Activated effector memory CD4-positive, alpha-beta T cell treated with anti-CD3 and anti-CD28 coated beads, Interleukin-2, amount 50 U/mL, for 16 hours (primary cell): Measurements from ENCODE around the gene TREM1.
A peak's percentile ranks its signal among the peaks of the same experiment; 100 is the strongest.

Source experiments
- DNase-seq: peaks from one replicate; pipeline ENCODE4 v3.0.0-alpha.2; 2020

Gene TREM1

DNA sequence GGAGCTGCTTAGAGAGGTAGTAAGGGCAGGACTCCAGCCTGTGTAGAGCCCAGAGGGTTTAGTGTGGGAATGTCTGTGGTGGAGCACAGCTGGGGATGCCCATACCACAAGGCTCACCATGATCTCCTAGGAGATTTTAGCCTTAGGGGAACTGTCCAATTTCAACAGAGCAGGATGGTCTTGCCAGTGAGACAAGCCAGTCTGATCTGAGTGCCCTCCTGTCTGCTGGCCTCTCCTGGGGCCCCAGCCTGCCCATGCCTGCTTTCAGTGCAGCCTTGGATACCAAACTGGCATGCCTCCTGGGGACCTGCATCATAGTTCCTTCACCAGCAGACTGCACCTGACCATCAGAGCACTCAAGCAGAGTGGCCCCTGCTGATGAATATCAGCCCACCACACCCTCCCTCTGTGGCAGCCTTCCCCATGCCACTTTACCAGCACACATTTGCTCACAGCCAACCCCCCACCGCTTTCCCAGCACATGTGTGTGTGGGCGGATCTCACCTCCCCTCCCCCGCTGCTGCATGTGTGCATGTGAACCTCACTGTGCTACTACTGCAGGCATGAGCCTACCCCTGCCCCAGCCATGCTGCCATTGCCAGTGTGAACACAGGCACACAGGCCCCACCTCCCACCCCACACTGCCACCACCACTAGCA, 7.9 kb upstream of the TREM1 start:
- DNase-seq = no peak

DNA sequence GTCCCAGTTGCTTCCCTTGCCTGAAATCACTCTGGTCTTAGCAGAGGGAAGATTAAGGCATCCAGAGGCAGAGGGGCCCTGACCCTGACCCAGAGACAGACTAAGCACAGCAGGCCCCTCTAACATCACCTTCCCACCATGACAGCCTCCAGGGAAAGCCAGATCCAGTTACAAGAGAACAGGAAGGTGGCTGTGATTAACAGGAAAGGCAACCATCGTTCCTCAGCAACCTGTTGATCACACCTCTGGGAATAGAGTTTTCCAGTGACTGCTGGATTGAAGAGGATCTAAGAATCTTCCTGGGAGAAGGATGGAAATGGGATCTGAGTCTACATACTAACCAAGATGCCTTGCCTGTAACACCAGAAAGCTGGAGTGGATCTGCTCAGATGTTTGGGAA, 5.2 kb upstream of the TREM1 start:
- DNase-seq = no peak

DNA sequence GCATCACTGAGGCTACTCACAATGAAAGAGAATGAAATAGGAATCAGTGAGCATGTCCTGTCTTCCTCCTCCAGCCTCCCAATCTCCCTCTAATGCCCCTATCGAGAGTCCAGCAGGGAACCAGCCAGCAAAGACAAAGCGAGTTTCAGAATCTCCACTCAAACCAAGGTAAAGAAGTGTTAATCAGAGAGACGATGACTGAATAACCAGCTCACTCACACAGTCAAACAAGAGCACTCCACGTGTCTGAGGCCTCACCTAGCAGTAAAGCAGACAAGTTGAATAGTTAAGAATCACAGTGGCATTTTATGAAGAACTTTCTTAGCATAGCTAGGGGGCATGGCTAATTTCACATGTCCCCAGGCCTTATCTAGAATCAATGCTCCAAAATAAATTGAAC, 3.3 kb upstream of the TREM1 start:
- DNase-seq = no peak

DNA sequence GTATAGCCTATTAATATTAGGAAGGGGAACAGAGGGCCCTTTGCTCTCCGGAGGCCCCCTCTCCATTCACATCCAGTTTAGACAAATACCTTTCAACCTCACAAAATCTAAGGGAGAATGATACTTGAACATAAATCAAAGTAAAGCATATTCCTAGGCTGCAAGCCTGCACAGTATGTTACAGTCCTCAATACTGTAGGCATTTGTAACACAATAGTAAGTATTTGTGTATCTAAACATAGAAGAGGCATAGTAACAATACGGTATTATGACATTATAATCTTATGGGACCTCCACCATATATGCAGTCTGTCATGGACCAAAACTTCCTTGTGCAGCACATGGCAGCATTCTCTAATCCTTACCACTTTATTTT, 2.3 kb upstream of the TREM1 start:
- DNase-seq = no peak

DNA sequence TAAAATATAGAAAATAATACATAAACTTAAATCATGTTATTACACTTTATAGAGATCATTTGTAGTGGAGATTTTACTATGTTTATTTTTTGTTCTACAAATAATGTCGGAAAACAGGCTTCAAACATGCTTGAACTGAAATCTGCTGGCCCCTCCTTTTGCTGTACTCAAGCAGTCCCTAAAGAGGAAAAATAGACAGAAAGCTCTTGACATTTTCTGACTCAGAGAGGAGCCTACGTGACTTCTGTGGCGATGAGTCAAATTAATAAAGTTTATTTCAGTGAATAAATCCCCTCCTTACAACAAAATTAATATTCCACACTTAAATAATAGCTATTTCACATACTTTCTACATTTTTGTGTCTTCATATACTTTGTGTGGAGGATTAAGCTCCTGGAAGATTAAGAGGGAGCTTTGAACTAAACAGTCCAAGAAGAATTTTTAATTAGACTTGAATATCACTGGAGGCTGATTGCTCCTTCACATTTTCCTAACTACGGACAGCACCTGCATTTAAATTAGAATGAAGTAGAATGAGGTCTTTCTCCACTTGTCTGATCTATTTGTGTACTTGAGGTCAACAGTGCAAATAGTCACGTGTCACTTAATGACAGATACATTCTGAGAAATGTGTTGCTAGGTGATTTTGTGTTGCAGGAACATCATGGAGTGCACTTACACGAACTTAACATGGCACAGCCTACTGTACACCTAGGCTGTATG, 1.7 kb upstream of the TREM1 start:
- DNase-seq = no peak

DNA sequence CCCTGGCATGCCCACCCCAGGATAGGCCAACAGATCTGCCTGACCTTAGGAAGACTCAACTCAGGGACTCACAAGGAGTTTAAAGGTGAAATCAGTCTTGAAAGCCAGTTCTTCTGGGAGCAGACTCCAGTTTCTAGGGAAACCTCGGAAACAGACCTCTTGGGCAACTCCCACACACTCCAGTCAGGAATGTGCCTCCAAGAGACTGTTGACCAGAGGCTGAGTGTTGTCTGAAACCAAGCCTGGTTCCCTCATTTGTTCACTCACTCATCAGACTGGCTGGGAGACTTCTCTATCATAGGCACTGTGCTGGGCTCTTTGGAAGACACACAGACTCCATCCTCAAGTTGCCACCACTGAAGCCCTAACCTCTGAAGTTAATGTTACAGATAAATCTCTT, 1.8 kb downstream of the TREM1 start:
- DNase-seq = no peak

DNA sequence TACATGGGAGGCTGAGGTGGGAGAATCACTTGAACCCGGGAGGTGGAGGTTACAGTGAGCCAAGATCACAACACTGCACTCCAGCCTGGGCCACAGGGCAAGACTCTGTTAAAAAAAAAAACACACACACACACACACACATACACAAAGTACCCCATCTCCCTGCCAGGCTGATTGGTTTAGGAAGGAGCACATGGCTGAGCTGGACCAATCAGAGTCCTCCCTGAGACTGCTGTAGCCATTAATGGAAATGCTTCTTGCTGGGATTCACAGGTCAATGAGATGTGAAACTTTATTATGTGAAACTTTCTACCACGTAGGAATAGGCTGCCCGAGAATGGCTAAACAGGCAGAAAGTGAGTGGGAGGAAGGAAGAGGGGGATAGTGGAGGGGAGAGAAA, 2.9 kb downstream of the TREM1 start:
- DNase-seq = no peak

DNA sequence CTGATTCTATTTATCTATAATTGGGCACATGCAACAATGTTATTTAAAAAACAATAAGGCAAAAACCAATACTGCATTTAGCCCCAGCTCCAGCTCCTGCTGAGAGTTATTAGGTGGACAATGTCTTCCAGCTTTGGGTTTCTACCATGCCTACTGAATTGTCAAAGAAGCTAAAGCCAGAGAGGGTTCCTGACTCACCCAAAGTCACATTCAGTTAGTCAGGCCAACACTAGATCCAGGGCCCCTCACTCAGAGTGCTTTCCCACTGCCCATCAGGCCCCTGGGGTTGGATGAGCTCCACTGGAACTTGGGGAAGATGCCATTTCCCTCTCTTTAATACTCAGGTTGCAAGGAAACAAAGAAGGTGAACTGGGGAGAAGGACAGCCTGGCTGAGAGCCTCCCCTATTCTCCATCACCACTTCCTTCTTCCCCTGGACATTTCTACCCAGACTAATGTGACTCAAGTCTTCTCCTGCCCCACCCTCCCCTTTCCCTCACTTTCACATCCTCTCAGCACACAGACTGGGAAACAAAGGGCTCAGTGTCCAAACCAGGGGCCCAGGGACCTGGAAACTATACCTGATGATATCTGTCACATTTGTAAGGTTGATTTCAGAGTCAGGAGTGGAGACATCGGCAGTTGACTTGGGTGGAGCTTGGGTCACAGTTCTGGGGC, 6.0 kb downstream of the TREM1 start:
- no peak for DNase-seq

DNA sequence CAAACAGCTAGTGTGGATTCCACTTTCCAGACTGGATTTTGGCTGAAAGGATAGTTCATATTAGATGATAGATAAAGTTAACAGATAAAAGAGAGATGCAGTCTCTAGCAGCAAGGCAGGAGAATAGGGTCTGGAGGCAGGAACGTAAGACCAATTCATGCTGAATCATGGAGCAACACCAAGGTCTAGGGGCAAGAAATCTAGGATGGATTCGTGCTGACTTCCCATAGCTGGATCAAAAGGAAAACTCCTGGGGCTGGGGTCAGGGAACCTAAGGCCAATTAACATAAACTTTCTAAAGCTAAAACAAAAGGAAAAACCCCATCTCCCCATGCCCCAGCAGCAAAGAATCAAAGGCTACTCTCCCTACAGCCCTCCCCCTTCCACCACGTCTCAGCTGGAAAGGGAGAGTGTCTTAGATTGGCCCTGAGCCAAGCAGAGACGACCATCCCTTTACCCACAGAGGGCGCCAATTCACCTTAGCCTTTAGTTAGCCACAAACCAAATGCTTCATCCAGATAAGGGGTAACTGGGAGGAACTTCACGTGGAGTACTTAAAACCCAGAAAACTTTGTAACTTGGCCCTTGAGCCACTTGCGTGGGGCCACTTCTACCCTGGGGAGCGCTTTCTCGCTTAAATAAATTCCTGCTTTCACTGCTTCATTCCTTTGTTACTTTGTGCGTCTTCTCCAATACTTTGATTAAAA, 7.6 kb downstream of the TREM1 start:
- DNase-seq = peak; percentile 80

DNA sequence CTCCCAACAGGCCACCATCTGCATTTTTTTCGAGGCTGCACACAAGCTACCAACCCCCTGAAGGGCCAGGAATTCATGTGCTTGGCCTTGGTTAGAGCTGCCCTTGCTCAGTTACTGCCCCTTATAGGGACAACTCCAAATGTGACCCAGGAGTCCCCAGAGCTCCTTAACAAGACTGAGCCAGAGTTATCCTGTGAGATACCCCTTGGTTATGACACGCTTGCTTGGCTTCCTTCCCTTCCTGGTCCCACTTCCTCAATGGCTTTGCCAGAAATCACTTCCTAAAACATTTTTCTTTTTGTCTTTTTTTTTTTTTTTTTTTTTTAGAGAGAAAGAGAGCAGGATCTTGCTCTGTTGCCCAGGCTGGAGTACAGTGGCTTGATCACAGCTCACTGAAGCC, 8.9 kb downstream of the TREM1 start:
- DNase-seq = no peak

DNA sequence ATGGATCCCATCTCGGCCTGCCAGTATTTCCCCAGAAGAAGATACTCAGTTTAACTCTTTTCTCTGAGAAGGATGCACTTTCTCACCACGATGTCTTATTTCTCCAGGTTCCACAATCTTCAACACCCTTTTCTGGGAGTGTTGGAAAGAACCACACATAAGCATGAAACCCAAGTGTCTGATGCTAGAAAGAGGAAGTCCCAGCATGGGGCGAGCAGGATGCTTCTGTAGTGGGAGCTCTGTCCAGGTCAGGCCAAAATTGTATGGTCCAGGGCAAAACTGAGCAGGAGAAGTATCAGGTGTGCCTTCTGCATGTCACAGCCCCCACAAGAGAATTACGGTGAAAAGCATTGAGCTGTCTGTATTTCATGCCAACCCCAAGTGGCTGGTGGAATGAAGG, 11.0 kb downstream of the TREM1 start:
- DNase-seq = no peak

DNA sequence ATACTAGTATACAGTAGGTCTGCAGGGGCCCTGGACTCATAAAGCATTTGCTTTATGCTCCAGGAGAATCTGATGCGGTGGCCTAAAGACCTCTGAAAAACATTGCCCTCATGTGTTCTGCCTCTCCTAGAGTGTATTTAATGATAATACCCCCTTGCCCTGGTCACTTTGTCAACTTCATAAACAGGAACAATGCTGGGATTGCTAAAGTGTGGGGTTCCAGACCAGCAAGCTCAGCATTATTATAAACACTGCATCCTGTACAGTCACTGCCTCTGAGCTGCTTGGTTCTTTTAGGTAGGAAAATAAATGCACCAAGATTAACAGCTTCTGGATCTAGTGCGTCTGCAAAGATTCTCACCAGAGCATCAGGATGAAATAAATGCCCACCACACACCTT, 12.2 kb downstream of the TREM1 start:
- no peak for DNase-seq

DNA sequence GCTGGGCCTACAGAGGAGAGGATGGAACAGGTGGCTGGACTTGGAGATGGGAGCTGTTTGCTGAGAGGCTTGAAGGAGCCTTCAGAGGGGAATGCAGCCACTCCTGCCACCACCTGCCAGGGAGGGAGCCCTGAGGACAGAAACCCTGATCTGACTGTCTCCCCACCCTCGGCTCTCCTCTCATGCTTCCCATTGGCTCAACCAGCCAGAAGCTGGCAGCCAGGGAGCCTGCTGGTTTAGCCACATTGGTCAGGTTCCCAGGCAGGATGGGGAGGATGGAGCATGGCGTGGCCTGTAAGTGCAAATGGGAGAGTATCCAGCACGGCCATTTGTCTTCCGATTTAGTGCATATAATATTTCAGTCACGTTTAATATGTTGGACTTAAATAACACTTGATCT, 12.8 kb downstream of the TREM1 start:
- DNase-seq = no peak

DNA sequence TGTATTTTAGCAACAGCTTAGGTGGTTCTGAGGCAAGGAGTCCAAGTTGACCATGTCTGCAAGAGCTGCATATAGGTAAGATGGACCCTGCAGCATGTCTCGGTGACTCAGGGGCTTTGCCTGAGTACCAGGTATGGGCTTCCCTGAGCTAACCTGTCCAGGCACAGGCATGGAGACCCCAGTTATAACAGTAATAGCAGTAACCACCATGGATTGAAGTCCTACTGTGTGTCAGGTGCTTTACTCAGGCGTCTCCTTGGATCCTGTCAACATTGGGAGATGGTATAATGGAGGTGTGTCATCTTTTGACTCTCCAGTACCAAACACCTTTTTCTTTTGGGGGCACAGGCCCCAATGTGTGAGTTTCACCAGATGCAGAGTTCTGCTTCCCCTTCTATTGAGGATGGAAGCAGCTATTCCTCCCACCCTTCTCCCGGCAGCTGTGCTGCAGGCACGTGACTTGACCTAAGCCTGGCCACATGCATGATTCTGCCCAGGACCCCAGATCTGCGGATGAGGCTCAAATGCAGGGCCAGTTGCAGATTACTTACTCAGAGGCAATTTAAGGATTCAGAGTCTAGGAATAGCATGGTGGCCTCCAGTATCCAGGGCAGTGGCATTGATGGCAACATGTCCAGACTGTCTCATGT, 13.8 kb downstream of the TREM1 start:
- DNase-seq = no peak

DNA sequence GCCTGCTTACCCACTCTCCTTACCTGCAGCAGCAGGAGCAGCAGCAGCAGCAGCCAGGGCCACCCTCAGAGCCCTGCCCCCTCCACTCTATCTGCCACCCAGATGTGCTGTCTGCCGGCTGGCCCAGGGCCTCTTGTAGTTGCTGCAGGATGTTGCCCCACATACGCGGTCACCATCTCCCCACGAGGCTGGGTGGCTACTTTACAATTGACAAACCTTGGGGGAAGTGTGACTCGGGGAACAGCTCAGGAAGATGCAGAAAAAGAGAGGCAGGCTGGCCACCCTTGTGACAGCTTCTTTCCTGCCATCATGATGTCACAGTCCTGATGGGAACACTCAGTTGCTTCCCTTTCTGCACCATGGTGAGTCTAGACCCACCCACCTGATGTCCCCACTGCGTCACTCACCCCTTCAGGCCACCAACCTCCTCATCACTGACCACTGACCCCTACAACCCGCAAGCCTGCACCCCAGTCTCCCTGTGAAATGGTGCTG, 14.5 kb downstream of the TREM1 start:
- no peak for DNase-seq

DNA sequence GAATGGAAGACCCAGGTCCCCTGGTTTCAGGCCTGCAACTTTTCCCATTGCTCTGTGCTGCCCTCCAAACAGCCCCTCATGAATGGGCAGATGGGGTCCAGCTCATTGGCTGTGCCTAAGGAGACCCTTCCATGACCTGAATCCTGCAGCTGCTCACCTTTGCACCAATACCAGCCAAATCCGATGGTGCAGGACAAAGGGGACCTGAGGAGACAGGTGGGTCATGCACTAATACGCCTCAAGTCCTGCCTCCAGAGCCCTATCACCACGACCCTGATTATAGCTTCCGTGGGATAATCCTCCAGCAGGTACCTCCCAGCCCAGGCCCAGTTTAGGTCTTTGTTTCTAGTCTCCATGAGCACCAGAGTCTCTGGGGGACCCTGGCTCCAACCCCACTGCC, 16.8 kb downstream of the TREM1 start:
- no peak for DNase-seq

DNA sequence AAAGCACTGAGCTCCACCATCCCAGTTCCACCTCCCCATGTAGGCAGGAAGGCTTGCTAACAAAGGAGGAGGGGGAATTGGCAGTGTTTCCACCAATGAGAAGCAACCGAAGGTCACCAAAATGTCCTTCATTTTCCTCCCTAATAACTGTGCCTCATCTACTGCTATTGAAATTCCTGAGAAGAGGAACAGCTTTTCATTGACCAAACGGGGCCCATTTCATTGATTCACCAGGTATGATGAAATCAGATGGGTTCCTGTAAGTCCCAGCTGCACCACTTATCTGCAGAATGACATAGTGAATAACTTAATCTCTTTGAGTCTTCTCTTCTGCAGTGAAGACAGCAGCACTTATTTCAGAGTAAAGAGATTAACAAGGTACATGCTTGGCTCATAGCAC, 17.3 kb downstream of the TREM1 start:
- DNase-seq = no peak

DNA sequence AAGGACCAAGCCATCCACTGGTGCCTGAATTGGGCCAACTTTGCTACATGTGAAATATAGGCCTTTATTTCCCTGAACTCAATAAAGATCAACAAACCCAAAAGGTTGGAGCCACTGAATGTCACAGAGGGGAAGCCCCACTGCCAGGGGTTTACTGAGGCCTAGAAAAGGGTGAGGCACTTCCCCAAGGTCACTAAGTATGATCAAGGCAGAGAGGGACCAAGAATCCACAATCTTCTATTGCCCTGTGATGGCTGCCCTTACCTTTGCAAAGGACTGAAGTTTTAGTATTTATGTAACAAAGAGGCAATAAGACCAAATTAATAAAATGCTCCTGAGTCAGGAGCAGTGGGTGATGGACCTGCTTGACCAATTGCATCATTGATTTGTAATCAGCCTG, 18.0 kb downstream of the TREM1 start:
- DNase-seq = no peak

DNA sequence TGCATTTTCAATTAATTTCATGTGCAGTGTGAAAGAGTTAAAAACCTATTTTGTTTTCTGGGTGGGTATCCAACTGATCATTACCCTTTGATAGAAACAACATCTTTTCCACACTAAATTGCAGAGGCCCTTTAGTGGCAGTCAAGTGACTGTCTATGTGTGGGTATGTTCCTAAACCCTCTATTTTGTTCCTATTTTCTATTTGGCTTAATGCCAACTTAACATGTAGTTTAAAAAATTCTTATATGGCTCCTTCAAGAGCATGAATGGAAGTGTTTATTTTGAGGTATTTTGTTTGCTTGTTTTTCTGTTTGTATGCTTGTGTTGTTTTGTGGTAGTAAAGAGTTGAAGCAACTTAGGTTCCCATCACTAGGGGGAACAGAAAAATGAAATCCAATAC, 19.9 kb downstream of the TREM1 start:
- no peak for DNase-seq

DNA sequence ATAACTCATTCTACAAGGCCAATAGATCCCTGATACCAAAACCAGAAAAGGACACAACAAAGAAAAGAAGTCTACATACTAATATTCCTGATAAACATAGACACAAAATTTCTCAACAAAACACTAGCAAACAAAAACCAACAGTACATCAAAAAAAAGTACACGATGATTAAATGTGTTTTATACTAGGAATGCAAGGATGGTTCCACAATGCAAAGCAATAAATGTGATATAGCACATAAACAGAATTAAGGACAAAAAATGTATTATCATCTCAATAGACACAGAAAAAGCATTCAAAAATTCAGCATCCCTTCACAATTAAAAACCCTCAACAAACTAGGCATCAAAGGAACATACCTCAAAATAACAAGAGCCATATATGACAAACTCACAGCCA, 23.2 kb downstream of the TREM1 start:
- DNase-seq = no peak

DNA sequence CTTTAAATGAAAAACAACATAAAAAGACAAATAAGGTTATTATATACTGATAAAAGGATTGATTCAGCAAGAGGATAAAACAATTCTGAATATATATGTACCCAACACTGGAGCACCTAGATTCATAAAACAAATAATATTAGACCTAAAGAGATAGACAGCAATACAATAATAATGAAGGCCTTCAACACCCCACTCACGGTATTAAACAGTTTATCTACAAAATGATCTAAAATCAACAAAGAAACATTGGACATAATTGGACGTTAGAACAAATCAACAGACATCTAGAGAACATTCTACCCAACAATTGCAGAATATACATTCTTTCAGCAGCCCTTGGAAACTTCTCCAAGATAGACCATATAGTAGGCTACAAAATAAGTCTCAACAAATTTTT, 24.1 kb downstream of the TREM1 start:
- no peak for DNase-seq

DNA sequence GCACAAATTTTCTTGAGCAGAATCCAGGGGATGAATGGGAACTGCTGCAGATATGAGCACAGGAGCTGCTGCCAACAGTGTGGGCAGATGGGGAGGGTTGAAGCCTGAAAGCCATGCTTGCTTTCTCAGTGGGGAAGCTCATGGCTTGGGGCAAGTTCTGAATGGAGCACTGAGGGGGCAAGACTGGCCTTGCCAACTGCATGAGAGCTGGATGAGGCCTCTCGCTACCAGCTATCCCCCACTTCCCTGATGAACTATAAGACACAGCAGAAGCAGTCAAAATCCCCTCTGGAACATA, 28.3 kb downstream of the TREM1 start:
- DNase-seq = no peak
